Hepatic stellate cell (primary cell): ENCODE data around the gene ARHGAP29.

Source experiments
- DNase-seq: peaks from one replicate; pipeline ENCODE4 v3.0.0; 2011; ENCODE audit warnings: low spot score

Gene ARHGAP29

DNA sequence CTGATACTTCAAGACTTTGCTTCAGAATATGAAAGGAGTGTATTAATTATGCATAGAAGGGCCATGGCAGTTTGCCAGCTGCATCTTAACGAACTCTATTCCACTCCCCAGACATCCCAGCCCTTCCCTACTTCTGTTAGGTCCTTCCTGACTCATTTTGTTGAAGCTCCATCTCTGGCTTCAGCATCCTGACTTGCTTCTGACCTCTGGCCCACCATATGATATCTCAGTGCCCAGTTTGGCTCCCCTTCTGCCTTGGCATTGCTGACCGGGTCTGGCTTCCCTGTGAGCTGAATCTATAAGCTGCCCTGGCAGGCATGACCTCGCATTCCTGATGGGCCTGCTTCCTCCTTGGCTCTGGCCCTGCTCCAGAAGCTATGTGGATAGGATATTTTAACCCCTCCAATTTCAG, 27.6 kb upstream of the ARHGAP29 start:
- no peak for DNase-seq

DNA sequence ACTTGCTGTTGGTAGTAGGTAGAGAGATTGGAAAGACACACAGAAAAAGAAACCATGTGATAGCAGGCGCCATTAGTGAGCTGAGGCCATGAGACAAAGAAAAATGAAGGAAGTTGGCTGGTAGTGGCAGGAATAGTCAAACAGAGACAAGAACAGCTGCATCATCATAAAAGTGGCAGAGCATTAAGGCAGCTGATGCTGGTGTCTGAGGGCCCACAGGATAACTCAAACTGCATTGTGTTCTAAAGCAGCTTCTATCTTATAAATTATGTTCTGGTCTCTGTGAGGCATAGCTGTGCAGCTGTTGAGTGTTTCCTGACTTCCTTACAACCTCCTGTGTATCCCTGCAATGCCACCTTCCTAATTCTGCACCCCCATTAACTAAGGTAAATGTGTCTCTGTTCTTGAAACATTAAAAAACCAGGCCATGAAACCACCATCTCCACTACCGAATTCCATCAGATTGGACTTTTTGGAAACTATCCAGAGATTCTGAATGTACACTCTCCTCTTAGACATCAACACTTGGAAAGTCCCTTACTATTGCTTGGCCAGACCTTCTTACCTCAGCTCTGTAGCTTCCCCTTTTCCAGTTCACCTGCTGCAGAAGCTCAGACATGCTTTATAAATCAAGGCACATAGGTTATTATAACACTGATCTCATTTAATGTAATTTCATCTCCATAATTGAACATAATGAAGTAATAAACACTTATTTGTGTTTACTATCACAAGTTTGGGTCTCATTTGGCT, 23.4 kb upstream of the ARHGAP29 start:
- DNase-seq, result no peak

DNA sequence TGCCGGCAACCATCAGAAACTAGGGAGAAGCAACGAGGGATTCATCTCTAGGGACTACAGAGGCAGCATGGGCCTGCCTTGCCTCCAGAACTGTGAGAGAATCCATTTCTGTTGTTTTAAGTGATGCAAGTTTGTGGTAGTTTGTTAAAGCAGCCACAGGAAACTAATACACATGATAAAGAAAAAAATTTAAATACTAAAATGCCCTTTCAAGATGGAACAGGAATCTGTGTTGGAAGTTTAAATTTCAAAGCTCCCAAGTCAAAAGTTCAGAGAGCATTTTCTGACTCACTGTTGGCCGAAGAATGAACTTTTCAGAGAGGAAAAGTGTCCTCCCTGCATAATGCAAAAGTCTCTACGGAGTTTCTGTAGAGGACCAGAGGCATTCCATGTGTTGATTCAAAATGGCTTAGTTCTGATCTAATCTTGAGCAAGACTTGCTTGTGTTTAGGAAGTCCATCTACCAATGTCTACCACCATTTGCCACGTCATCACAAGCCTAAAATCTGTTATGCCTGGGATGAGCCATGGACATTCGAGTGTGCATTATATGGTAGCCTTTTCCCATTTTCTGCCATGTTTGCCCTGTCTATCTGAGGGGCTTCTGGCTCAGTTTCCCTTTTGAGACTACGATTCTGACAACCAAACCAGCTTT, 22.4 kb upstream of the ARHGAP29 start:
- no peak for DNase-seq

DNA sequence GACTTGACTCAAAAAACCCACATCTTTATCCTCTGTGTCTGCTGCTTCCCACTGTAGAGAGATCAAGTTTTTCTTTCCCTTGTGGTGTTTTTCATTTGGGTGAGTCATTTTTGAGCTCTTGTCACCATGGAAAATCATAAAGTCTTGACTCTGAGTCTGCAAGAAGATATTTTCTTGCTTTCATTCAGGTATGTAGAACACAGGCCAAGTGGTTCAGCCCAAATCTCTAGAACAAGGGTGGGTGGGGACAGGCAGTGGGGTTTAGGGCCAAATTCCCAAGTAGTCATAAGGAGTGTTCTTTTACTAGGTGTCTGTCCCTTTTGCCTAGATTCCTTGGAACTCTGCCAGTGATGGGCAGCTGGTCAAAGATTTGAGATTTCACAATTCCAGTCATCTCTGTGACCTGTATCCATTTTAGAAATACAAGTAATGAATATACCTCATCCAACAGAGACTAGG, 21.5 kb upstream of the ARHGAP29 start:
- peak; percentile 84 for DNase-seq

DNA sequence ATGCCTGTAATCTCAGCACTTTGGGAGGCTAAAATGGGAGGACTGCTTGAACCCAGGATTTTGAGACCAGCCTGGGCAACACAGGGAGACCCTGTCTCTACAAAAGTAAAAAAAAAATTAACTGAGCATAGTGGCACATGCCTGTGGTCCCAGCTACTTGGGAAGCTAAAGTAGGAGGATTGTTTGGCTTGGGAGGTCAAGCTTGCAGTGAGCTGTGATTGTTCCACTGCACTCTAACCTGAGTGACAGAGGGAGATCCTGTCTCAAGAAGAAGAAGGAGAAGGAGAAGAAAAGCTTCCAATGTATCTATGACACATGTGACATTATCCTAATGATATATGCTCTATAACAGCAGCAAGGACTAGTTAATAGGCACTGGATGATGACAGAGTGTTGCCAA, 20.1 kb upstream of the ARHGAP29 start:
- no peak for DNase-seq

DNA sequence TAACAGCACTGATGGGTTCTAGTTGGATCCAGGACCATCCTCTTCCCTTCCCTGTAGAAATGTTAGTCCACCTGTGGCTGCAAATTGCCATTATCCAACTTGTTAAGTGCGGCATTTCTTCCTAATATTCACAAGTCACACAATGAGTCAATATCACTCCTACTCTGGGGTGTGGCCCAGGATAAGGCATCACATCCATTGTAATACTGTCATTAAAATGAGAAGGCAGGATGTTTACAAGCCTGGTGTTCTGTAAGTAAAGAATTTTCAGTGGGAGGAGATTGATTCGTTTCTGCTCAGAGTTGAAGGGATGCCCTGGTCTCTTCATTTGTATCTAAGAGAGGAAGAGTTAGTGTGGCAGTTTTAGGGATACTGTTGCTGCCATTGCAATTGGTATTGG, 18.1 kb upstream of the ARHGAP29 start:
- DNase-seq, result no peak

DNA sequence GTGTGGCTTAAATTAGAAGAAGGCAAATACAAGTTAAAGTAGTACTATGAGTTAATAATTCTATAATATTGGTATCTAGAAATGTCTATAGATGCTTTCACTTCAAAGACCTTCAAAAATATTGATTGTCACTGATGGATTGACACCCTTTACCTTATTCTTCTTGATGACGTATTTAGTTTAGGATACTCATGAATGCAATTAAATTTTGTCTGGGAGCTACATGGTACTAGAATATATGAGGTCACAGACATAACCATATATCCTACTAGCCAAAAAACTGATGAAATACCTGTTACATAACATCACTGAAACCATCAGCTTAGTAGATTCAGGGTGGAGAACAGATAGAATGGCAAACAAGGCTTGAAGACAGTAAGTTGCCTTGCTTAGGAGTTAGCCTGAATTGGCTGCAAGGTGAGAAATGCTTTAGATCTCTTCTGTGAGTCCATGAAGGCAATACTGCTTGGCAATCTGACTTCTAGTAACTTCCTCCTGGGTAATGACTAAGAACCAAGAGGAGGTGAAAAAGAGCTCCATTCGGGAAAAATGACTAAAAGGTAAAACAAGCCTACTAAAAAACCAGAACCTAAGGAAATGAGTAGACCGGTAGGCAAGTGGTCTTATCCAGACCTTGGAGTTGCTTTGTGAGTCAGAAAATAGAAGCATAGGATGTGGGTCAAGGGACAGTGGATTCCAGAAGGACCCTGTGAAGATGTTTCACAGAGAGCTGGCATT, 16.9 kb upstream of the ARHGAP29 start:
- no peak for DNase-seq

DNA sequence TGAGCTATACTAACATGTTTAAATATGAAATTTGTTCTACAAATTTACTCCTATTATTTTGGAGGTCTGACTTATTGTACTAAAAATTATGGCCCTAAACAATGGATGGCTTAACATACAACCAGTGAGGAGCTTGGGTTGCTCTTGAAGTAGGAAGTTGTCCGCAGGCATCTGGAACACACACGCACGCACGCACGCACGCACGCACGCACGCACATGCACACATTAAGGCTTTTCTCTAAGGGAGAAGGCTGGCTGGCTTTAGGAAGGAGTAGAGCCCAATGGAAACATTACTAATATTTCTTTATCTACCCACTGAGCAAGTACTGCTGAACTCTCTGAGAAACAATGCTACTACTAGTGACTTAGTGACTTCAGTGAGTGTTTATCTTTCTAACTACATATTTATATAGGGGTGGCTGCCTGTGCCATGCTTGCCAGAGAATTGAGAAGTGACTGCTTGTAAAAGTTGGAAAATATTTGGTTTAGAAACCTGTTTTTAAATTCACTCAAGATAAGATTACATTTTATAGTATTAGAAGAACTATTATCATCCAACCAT, 16.2 kb upstream of the ARHGAP29 start:
- no peak for DNase-seq

DNA sequence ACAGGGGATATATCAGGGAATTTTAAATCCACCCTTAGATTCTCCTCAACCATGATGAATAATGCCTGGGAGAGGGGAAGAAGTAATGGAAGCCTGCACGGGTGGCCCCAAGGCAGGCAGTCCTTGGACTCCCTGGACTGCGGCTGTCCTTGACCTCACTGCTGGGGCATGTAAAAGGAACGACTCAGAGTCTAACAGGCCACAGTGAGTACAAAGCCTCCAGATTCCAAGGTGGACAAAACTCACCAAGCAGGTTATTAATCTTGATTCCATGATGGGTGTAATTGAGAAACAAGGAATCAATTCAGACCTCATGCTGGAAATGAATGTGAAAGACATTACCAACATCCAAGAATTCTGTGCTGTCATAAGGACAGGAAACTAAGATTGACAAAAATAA, 13.0 kb upstream of the ARHGAP29 start:
- no peak for DNase-seq

DNA sequence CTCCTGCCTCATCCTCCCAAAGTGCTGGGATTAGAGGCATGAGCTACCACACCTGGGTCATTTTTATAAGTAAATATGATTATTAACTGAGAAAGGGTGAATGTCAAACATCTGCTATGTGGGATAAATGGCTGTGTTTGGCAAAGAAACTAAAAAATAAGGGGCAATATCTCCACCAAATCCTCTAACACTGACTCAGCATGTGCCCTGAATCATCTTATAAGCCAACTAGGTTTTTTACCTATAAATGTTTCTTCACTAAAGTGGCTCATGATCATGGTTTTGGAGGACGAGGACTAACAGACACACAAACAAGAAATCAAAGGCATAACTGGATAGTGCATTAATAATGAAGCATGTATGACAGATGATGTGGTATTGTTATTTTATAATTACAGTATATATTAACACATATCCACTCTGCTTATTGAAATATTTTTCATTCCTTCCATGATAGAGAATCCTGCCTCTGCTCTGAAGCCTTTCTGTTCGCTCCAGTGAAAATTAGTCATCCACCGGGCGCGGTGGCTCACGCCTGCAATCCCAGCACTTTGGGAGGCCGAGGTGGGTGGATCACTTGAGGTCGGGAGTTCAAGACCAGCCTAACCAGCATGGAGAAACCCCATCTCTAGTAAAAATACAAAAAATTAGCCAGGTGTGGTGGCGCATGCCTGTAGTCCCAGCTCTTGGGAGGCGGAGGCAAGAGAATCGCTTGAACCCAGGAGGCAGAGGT, 11.7 kb upstream of the ARHGAP29 start:
- DNase-seq, result no peak

DNA sequence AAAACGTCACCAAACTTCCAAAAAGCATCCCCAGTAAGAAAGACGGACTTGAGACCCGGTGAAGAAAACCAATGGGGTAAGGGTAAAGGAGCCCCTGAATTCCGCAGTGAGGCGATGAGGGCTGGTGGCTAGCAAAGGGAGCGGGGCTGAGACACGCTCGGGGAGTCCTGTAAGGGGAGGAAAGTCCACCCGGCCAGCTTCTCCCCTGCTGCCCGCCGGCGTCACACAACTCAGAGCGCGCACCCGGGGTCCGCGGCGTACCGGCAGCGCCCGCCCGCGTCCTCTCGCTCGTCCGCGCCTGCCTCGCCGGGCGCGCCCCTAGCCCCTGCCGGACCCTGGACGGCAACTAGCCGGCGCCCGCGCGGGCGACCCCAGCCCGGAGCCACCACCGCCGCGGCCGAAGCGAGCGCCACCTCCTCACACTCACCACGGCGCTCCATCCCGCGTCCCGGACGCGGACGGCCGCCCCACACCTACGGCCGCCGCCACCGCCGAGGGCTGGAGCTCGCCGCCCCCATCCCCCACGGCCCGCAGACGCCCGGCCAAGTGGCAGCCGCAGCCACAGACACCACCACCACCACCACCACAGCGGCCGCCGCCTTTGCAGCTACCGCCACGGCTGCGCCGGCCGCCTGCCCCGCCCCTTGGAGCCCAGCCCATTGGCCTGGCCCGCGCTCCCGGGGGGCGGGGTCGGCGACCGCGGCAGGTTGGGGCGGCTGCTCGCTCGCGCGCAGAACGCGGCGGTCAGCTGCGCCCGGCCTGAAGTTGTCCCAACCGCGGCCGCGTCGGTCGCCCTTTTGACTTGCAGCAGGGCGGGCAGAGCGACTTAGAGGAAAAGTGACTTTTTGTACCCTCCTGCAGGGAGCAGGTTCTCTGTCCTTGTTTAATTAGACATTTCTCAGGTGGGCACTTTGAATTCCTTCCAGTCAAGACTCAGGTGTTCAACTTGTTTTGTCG, 10.0 kb upstream of the ARHGAP29 start:
- DNase-seq, result peak; percentile 59

DNA sequence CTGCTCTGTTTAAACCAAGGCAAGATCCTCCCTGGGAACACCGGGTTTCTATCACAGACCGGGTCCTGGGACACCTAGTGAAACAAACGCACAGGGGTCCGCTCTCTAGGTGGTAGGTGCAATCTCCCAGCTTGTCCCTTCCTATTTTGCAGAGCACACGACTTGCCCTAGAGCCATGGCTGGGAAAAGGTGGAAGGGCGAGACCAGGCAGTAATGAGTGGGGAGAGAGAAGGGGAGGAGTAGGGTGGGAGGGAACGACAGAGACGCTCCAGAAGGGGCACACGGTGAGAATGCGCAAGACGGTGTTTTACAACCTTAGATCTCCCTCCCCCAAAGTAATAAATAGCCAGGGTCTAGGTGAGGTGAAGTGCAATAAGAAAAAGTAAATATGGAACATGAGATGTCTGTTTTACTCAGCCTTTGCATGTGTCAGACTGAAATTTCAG, 9.3 kb upstream of the ARHGAP29 start:
- no peak for DNase-seq

DNA sequence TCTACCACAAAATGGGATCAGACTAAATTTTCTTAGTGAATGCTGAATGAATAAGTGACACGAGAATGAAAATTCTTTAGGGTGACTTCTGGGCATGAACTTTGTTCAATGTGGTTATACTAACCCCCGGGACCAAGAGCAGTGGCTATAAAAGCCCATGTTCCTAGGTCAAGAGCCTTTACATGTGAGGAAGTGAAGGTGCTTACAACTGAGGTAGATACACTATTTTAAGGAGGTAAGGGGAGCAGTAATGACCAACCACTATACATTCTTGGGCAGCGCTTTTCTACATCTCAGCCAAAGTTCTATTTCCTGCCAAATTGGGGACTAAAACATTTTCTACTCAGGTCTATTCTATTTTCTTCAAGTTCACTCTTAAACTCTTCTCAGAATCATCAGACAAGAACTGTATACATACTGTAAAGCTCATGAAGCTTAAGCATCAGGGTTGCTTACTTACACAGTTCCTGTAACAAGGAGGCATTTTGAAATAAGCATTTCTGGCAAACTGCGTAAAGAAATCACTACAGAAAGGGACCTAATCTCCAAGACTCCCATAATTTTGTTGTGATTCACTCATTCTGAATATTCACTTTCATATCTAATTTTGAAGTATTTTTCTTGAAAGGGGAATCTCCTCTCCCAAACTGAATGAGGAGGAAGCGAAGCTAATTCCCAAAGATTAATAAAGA, 8.5 kb upstream of the ARHGAP29 start:
- DNase-seq, result no peak

DNA sequence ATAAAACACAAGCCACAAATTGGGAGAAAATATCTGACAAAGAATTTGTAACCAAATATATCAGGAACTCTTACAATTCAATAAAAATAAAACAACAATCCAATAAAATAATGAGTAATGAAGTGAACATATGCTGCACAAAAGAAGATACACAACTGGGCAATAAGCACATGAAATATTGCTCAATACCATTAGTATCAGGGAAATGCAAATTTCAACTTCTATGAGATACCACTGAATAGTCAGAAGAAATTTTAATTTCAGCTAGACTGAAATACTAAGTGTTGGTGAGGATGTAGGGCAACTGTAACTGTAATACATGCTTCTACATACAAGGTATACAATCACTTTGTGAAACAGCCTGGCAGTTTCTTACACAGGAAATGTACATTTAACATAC, 7.4 kb upstream of the ARHGAP29 start:
- DNase-seq, result no peak

DNA sequence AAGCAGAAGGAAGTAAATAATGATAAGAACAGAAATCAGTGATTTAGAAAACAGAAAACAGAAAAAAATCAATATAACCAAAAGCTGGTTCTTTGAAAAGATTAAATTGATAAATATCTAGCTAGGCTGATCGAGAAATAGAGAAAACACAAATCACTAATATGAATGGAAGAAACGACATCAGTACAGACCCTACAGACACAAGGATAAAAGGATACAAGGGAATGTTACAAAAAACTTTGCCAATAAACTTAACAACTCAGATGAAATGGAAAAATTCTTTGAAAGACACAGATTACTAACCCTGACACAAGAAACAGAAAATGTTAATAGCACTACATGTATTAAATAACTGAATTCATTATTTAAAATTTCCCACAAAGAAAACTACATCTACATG, 6.3 kb upstream of the ARHGAP29 start:
- no peak for DNase-seq

DNA sequence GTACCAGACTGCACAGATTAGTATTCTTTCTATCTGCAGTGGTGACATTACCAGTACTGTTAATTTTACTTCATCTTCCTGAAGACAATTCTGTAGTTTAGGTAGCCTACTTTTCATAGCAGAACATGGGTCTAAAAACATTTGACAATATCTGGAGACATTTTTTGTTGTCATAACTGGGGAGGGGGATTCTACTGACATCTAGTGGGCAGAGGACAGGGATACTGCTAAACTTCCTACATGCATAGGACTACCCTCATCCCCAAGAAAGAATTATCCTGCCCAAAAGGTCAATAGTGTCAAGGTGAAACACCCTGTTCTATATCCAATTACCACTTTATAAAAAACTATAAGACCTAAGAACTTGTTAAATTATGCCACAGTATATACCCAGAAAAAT, 3.4 kb upstream of the ARHGAP29 start:
- no peak for DNase-seq

DNA sequence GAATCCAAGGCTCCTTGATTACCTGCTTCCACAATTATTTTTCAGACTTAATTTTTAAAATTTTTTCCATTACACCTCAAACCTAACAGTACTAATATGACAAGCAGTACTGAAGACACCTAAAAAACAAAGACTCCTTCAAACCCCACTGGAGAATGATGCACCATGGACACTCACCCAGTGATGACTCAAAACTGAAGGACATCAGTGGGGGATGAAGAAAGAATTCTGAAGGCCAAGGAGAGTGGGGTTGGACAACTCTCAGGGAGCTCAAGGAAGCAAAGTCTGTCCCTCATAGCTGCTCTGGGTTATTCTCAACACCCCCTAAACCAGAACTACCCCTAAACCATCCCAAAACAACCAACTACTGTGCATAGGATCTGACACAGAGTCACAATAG, 2.4 kb upstream of the ARHGAP29 start:
- no peak for DNase-seq

DNA sequence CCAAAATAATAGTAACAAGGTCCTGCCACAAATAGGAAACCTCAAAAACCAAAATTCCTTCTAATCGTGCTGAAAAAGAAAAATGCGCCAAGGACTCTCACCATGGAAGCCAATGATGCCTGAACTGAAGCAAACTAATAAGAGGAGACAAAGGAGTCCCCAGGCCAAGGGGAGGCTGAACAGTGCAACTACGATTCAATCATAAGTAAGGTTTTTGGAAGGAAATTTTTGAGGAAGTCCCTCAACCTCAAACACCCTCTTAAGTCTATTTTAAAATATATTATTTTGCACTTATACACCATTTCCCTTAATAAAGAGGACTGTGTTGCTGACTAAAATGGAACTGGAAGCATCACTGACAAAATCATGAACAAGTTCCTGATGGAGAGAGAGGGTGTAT, 1.7 kb upstream of the ARHGAP29 start:
- no peak for DNase-seq

DNA sequence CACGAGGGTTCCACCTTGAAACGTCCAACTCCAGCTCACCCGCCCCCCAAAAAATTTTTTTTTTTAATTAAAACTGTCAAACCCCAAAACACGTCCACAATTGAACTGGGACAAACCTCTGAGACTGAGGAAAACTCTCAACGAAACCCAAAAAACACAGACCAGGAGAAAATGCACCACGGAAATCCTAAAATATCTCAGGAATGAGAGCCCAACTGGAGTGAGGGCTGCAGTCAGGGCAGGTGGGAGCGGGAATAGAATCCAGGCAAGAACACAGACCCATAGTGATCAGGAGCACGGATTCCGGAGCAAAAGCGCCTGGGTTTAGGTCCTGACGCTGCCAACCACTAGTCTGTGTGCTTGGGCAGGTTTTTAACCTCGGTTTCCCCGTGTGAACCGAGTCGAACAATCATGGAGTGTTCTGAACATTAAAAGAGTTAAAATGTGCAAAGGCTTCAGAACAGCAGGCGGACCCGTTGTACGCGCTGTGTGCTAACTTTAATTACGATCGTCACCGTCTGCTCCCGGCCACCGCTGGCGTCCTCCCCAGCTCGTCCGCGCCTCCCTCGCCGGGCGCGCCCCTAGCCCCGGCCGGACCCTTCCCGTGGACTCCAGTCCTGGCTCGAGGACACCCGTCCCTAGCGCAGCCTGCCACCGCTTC, 624 bp downstream of the ARHGAP29 start:
- peak; percentile 25 for DNase-seq

DNA sequence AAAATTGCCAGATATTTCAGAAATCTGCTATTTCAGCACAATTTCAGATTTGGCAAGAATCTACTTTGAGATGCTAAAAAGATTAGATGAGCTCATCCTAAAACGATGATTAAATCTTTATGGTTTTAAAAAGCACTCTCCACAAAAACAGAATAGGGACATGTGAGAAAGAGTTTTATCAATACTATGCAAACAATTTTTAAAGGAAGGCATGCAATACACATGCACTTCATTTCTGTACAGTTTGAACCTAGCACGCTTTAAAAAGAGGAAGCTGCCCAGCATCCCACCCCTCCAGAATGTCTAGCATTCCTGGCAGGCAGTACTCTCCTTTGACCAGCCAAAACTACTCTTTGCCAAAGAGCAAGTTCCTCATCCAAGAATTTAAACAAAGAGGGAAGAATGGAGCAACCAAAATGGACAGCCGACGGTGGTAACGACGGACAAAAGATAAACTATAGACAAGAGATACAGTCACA, 1.3 kb downstream of the ARHGAP29 start:
- peak; percentile 41 for DNase-seq
